HG03135 (cell line): Measurements from ENCODE around the gene CDH12.

ENCODE experiments used
- ATAC-seq: cut with Tn5 transposase; IDR thresholded peaks from one replicate; pipeline ENCODE4 v1.9.1; 2021; ENCODE audit warnings: mild to moderate bottlenecking, moderate library complexity; ENCODE audit not compliant: unreplicated experiment

CDH12 gene

DNA sequence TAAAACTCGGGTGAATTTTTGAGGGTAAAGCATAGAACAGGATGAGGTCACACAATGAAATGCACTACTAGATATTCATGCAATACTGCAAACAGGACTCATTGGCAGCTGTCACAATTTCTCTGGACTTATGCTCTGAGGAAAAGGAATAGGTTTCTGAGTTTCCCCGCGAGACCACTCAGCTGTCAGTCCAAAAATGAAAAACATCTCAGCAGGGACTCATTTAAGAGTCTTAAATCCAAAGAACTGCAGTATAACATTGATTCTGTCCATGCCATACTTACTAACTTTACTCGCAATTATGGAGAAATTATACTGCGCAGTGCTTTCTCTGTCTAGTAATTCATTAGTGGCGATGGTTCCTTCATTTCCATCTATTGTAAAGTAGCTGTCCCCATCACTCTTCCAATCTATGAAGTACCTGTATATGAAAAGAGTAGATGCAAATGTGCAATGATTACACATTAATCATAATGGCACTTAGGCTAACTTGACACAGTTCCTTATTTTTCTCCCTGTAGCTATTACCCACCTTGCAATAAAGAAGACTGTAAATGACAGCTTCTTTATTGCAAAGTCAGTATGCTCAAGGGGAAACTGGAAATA, 1070.0 kb downstream of the CDH12 start:
- ATAC-seq = no peak

DNA sequence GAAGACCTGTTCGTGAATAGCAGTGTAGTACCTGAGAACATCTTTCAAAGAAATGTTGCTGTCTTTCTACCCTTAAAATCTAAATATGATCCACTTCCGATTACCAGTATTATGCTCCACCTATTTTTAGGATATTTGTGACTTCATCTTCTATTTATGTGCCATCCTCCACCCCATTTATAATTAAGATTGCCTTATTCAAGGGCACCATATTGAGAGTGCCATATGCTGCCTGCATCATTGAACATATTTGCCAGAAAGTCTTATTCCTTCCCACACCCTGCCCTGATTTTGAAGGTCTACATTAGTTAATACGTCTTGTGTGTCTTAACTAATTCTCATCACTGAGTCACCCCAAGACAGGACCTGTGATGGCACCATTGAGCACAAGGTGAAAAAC, 1076.7 kb downstream of the CDH12 start:
- no peak for ATAC-seq

DNA sequence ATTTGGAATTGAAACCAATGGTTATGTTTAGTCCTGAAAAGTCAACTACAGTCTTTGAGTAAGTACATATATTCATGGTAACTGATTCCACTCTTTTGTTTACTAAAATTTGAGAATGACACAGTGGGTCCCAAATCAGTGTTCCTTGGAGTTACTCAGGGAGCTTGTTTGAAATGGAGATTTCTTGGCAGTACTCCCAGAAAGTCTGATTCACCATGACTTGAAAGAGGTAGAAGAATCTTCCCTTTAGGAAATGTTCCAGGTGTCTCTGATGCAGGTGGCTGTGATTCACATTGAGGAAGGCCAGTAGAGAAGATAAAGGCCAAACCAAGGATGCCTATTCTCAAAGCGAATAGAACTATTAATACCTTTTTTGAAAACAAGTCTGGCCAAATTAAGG, 1078.3 kb downstream of the CDH12 start:
- no peak for ATAC-seq

DNA sequence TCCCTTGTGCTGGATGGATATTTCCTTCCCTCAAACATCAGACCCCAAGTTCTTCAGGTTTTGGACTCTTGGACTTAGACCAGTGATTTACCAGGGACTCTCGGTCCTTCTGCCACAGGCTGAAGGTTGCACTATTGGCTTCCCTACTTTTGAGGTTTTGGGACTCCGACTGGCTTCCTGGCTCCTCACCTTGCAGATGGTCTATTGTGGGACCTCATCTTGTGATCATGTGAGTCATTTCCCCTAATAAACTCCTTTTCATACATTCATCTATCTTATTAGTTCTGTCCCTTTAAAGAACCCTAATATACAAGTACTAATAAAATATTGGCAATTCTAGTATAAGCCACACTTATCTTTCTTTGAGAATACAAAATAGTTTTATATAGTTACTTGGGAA, 1078.9 kb downstream of the CDH12 start:
- ATAC-seq = no peak

DNA sequence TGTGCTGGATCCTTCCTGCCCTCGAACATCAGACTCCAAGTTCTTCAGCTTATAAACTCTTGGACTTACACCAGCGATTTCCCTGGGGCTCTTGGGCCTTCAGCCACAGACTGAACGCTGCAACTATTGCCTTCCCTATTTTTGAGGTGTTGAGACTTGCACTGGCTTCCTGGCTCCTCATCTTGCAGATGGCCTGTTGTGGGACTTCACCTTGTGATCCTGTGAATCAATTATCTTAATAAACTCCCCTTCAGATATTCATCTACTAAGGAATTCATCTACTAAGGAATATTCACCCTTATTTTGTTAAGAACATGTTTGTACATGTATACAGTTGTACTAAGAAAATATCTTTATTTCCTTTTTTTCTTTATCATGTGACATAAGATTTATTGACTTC, 1079.7 kb downstream of the CDH12 start:
- ATAC-seq = no peak

DNA sequence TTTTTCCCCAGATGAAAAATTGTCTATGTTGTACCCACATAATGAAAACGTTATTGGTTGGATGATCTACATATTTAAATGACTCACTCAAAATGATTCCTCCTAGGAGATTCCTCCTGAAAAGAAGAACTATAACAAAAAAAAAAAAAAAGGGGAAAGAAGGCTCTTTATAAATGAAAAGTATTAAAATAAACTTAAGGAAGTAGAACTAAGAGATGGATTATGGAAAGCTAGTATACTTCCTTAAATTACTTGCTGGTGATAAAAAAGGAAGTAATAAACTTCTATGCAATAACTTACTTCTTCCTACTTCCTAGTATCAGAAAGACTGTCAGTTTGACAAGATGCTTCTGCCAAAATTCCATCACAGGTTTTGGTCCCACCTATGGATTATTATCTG, 1087.7 kb downstream of the CDH12 start:
- ATAC-seq = no peak

DNA sequence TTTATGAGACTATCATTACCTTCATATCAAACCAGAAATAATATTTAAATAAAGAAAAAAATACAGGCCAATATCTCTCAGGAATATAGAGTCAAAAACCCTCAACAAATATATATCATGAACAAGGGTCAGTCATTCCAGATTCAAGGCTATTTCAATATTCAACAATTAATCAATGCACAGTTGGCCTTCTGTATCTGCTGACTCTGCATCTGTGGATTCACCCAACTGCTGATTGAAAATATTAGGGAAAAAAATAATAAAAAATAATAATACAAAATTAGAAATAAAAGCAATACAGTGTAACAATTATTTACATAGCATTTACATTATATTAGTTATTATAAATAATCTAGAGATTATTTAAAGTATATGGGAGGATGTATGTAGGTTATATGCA, 1114.0 kb downstream of the CDH12 start:
- ATAC-seq = no peak

DNA sequence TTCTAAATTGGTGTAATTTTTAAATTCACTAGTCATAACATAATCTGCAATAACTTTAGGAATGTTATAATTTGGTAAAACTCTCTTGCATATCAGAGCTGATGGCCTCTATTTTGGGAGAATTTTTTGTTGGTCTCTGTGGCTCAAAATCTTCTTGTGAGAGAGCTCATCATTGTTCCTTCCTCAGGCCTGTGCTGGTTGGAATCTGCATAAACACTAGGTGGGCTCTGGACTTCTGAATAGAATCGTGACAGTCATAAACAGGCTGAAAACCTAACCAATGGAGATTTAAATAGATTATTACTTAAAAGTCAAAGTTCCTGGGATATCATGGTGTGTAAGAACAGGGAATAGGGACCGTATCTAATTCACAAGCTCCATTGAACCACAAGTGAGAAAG, 1129.6 kb downstream of the CDH12 start:
- ATAC-seq = no peak

DNA sequence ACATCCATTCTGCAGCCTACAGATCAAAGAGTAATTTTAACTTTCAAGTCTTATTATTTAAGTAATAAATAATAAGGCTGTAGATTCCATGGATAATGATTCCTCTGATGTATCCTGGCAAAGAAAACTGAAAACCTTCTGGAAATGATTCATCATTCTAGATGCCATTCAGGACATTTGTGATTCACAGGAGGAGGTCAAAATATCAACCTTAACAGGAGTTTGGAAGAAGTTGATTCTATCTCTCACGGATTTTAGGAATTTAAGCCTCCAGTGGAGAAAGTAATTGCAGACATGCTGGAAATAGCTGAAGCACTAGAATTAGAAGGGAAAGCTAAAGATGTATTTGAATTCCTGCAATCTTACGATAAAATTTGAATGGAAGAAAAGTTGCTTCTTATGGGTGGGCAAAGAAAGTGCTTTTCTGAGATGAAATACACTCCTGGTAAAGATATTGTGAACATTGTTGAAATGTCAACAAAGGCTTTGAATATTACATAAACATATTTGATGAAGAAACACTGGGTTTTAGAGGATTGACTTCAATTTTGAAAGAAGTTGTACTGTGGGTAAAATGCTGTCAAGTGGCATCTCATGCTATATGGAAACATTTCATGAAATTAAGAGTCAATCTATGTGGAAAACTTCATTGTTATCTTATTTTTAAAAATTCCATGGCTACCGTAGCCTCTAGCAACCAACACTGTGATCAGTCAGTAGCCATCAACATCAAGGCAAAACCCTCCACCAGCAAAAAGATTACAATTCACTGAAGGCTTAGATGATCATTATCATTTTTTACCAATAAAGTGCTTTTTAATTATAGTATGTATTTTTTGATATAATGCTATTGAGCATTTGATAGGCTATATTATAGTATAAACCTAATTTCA, 1141.0 kb downstream of the CDH12 start:
- no peak for ATAC-seq

DNA sequence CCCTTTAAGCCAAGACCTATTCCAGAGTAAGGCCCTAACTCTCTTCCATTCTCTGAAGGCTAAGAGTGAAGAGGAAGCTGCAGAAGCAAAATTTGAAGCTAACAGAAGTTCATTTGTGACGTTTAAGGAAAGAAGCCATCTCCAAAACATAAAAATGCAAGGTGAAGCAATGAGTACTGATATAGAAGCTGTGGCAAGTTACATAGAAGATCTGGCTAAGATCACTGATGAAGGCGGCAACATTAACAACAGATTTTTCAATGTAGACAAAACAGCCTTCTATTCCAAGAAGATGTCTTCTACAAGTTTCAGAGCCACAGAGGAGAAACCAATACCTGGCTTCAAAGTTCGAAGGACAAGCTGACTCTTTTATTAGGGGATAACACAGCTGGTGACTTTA, 1143.4 kb downstream of the CDH12 start:
- no peak for ATAC-seq

DNA sequence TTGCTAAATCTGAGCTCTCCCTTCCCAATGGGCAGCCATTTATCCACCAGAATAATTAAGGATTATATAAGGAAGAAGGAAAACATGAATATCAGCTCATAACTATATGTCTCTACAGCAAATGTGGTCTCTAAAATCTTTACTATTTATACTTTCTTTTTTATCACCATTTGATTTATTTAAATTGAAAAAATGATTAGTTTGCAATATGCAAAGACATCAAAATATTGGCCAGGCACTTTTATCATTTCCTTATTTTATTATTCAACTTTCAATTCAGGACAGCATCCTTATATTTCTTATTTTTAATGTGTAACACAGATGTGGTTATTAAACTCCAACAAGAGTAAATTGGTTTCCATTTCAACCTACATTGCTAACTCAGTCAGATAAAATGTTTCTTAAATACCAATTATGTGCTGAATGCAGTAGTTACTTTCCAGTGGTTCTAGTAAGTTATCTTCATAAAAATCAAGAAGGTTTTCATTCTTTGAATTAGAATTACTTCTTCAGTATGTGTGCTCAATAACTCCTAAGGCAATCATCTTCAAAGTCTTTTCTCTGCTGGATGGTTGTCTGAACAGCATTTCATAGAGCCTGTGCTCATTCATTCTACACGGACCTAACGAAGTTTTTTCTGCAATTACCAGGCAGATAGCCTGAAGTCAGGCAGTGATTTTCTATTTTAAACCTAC, 1148.0 kb downstream of the CDH12 start:
- ATAC-seq = no peak

DNA sequence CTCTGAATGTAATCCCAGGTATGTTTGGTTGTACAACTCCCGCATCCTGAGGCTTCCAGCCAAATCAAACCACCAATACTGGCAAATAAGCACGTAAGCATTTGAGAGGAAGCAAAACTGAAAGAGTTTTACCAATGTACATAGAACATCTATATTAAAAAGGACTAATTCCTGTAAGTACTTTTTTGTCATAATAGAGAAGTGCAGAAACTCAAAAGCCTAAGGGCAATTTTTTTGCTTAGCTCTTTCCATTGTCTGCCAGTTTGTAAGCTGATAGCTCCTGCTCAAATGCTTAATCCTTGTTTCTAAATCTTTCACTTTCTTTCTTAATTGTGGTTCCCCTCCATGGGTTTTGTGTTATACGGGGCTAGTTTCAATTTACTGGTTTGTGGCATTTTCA, 1151.8 kb downstream of the CDH12 start:
- ATAC-seq = no peak
